ENCODE results near the gene SMYD3. TPM values are rescaled to one million over a fixed set of nuclear protein-coding genes. Genes with fewer than 3 reads are reported as not detected.

SMYD3 gene
- total and polyA plus RNA-seq, 11 donors, result 6.3 to 12.1 (median 9.5) TPM

DNA sequence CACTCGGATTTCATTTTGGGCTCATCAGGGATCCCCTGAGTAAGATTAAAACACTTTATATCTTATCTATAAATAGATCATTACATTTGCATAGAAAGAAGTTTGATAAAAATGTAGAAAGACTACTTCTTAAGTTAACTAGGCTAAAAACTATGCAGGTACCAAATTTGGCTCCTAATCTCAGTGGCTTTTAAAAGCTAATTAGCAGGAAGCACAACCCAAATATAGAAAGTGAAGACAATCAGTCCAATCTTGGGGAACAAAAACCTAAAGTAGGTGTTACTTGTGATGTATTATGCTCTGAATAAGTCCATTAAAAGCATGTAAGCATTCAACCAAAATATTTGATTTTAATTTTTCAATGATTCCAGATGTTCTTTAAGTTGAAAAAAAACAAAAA lies 35.4 kb downstream of the SMYD3 start:
- Histone ChIP-seq H3K27me3 (no peaks in the 10 kb centered on the region), H3K9me3 (no peaks in the 10 kb centered on the region), H3K27ac (no peak overlapping the region), H3K4me1 (no peaks in the 10 kb centered on the region), H3K36me3 (no peaks in the 10 kb centered on the region), H3K4me3 (no peak overlapping the region)
- no peak for DNase-seq
- no peak for ATAC-seq
- TF ChIP-seq POLR2A (IDR thresholded peaks at IDR 0.05), result no peak
- TF ChIP-seq, protein P1, sequence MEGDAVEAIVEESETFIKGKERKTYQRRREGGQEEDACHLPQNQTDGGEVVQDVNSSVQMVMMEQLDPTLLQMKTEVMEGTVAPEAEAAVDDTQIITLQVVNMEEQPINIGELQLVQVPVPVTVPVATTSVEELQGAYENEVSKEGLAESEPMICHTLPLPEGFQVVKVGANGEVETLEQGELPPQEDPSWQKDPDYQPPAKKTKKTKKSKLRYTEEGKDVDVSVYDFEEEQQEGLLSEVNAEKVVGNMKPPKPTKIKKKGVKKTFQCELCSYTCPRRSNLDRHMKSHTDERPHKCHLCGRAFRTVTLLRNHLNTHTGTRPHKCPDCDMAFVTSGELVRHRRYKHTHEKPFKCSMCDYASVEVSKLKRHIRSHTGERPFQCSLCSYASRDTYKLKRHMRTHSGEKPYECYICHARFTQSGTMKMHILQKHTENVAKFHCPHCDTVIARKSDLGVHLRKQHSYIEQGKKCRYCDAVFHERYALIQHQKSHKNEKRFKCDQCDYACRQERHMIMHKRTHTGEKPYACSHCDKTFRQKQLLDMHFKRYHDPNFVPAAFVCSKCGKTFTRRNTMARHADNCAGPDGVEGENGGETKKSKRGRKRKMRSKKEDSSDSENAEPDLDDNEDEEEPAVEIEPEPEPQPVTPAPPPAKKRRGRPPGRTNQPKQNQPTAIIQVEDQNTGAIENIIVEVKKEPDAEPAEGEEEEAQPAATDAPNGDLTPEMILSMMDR (IDR thresholded peaks at IDR 0.05), result no peak
- 88 to 93% (median 90%) methylated on average over 1 of the region's 1 CpG for WGBS, 4 donors
- intact Hi-C loops (cut with DNase I), result no loop called here

- H3K36me3 ChIP-seq, result no peaks in the 10 kb centered on the region
- no peaks in the 10 kb centered on the region for H3K27me3 ChIP-seq
- H3K4me3 ChIP-seq, result no peak overlapping the region
- H3K27ac ChIP-seq, result no peak overlapping the region
- ATAC-seq (no peak), DNase-seq (no peak)
- no peak for TF ChIP-seq POLR2A (IDR thresholded peaks at IDR 0.05)
- TF ChIP-seq, protein P1 (IDR thresholded peaks at IDR 0.05), result no peak
- no peaks in the 10 kb centered on the region for H3K4me1 ChIP-seq
- WGBS, 4 donors, result 92 to 98% (median 96%) methylated on average over 1 of the region's 1 CpG
- intact Hi-C loops (cut with DNase I), result no loop called here
- no peaks in the 10 kb centered on the region for H3K9me3 ChIP-seq
These were observed 36.5 kb downstream of the SMYD3 start for GRCh38 chr1:246470585-246470984.

DNA sequence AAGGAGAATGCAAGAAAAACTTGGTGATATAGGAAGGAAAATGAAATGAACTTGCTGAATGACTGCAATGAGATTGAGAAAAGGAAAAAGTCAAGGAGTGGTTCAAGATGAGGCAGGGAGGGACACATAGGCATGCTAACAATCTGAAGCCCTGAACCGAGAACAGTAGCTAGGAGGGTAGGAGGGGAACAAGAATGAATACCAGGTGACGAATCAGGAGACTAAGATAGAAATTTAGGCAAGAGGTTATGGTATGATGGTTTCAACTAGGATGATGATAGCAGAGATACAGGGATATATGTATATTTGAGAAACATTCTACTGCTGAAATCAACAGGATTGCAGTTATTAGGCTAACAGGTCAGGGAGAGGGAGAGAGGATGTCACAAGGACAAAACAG lies 44.1 kb downstream of the SMYD3 start:
- Histone ChIP-seq H3K27me3 (no peaks in the 10 kb centered on the region), H3K36me3 (no peaks in the 10 kb centered on the region), H3K9me3 (no peaks in the 10 kb centered on the region), H3K4me3 (no peak overlapping the region), H3K27ac (no peak overlapping the region), H3K4me1 (no peaks in the 10 kb centered on the region)
- WGBS, 4 donors, result 93 to 97% (median 95%) methylated on average over 2 of the region's 2 CpGs
- no peak for TF ChIP-seq POLR2A (IDR thresholded peaks at IDR 0.05)
- TF ChIP-seq, protein P1 (IDR thresholded peaks at IDR 0.05), result no peak
- DNase-seq, result no peak
- intact Hi-C loops (cut with DNase I), result no loop called here
- ATAC-seq, result no peak

GRCh38 chr1:246460406-246460805 lies 46.7 kb downstream of the SMYD3 start:
- Histone ChIP-seq H3K4me3 (no peak overlapping the region), H3K9me3 (no peaks in the 10 kb centered on the region), H3K4me1 (peaks cover 0 to 1% (median 0%) of the 10 kb centered on the region in 12 donors), H3K27ac (no peak overlapping the region), H3K27me3 (no peaks in the 10 kb centered on the region), H3K36me3 (no peaks in the 10 kb centered on the region)
- WGBS, 4 donors, result 95 to 98% (median 96%) methylated on average over 1 of the region's 1 CpG
- TF ChIP-seq, protein P1 (IDR thresholded peaks at IDR 0.05), result no peak
- no peak for TF ChIP-seq POLR2A (IDR thresholded peaks at IDR 0.05)
- DNase-seq, result no peak
- intact Hi-C loops (cut with DNase I), result no loop called here
- ATAC-seq, result no peak

All from heart left ventricle (tissue), 16 donors.